ENCODE data around the gene FOSL1.
"Not testable (repeated sequence)": the region's sequence is repeated elsewhere in the genome, so short reads cannot be mapped to it uniquely, and the experiment has no call there.

Gene FOSL1

GRCh38 chr11:65849771-65850216 lies 50.4 kb downstream of the FOSL1 start:
- no peak for DNase-seq

GRCh38 chr11:65849366-65849765 lies 50.8 kb downstream of the FOSL1 start:
- DNase-seq, result no peak

- DNase-seq, result not testable (repeated sequence)
Measured at GRCh38 chr11:65848693-65849092, 51.5 kb downstream of the FOSL1 start.

GRCh38 chr11:65847746-65848145 lies 52.4 kb downstream of the FOSL1 start:
- DNase-seq, result no peak

- DNase-seq, result no peak
Measured at GRCh38 chr11:65844231-65844872, 55.8 kb downstream of the FOSL1 start.

- DNase-seq, result no peak
Measured at GRCh38 chr11:65843811-65844210, 56.4 kb downstream of the FOSL1 start.

- no peak for DNase-seq
Measured at GRCh38 chr11:65842144-65842543, 58.0 kb downstream of the FOSL1 start.
